H1 (cell line): ENCODE measurements around the gene RNF166. TPM values are rescaled to one million over a fixed set of nuclear protein-coding genes. Genes with fewer than 3 reads are reported as not detected.

Experiments used
- SIN3A ChIP-seq, 2 experiments: IDR thresholded peaks in 1 of 2; conservative IDR thresholded peaks in 1 of 2; 2 replicates each; pipeline ENCODE4 v1.6.1; 2011 to 2012; ENCODE audit warnings: low read length in 2 of 2, improper control_type of control experiment in 1 of 2, low read depth in 1 of 2, mild to moderate bottlenecking in 1 of 2
- USF2 ChIP-seq: IDR thresholded peaks from 2 replicates; pipeline ENCODE4 v1.6.1; 2011; ENCODE audit warnings: low read length, improper control_type of control experiment
- polyA plus RNA-seq, 7 experiments: library from polyadenylated mRNA; depleted of rRNA in 3 of 7; stranded (reverse) in 5 of 7; unstranded in 2 of 7; fragments of >200 nt in 5 of 7; fragments of 200-250 nt in 2 of 7; gene quantifications; 1 replicate in 5 of 7; 2 replicates in 1 of 7; 4 replicates in 1 of 7; pipeline versions ENCODE4 v1.2.1 to v1.2.3, GENCODE V29; 2011 to 2013; ENCODE audit warnings: missing spikeins in 2 of 7, mixed read lengths in 2 of 7
- total RNA-seq: library from RNA; stranded (reverse); fragmentation: NEBNext Ultra II Directional; extraction: Animal tissue kit (Norgen Biotek cat#: 25700); gene quantifications from 2 replicates; pipeline ENCODE4 v1.2.1, GENCODE V29; 2021

Gene RNF166
- total and polyA plus RNA-seq, 2 of the 8 experiments (the other 6 are each of a cell fraction or from before 2014, with no cell fraction given): 29.8 to 31.2 TPM

GRCh38 chr16:88705076-88705684 lies 1.0 kb downstream of the RNF166 start (continued):
- TF ChIP-seq USF2: no peak
- TF ChIP-seq SIN3A (conservative IDR thresholded peaks at IDR 0.05 in 1 of 2, IDR thresholded peaks at IDR 0.05 in 1 of 2; ENCODE audit: low read depth in 1 of 2, low read length in 2 of 2): no peak
